K562 (cell line): ENCODE results near the gene SCAMP3. TPM values are rescaled to one million over a fixed set of nuclear protein-coding genes. Genes with fewer than 3 reads are reported as not detected.

Experiments
- ATAC-seq: fragments of 200-7000 bp; cut with Tn5 transposase; 3 replicates; pipeline ENCODE4 v1.9.1; 2020; ENCODE audit warnings: moderate library complexity
- BruUV-seq: library from RNA; stranded (reverse); fragments of 400-500 nt; replicated peaks from 2 replicates; lab custom pipeline; 2021; lab: Mats Ljungman, UMichigan
- CTCF ChIA-PET: fragments of 300-600 bp; formaldehyde crosslinking; extraction: SDS; loops from one replicate; lab custom pipeline; 2021; ENCODE audit warnings: low intra/inter-chr PET ratio; lab: Yijun Ruan, JAX
- POLR2A ChIA-PET: fragments of 300-600, 350-650 bp; sonication (Branson Sonifier 250); formaldehyde crosslinking; extraction: SDS; loops from one replicate; lab custom pipeline; 2021; ENCODE audit warnings: antibody characterized with exemption, inconsistent platforms; lab: Yijun Ruan, JAX
- DNase-seq, 4 experiments: peaks; one replicate each; pipeline versions ENCODE4 v3.0.0 to v3.0.0-alpha.2; 2011 to 2018; ENCODE audit warnings: low spot score in 3 of 4, mixed read lengths in 3 of 4; ENCODE audit errors: extremely low read depth in 1 of 4
- FAIRE-seq: peaks from 2 replicates; lab custom pipeline; 2011; peaks lifted over from hg19 to GRCh38; lab: Jason Lieb, UNC
- H2AFZ ChIP-seq: 2 replicates; pipeline ENCODE4 v1.6.0; 2011; ENCODE audit warnings: low read depth, low read length, control low read depth, inconsistent platforms
- H3K27ac ChIP-seq: fragments of 200-600 bp; 3 replicates; pipeline ENCODE4 v1.8.0; 2011; ENCODE audit warnings: low read depth, mild to moderate bottlenecking, control low read depth, inconsistent platforms, low read length, moderate library complexity, mixed read lengths; ENCODE audit errors: extremely low read depth
- H3K27me3 ChIP-seq, 2 experiments: fragments of 300-600 bp in 1 of 2; 2 replicates in 1 of 2; 3 replicates in 1 of 2; pipeline versions ENCODE4 v1.6.0 to v1.8.0; 2011; ENCODE audit warnings: inconsistent platforms in 2 of 2, low read length in 2 of 2, mild to moderate bottlenecking in 1 of 2, mixed read lengths in 1 of 2, moderate library complexity in 1 of 2; ENCODE audit not compliant: control insufficient read depth in 2 of 2, insufficient read depth in 2 of 2
- H3K36me3 ChIP-seq: fragments of 300-600 bp; 3 replicates; pipeline ENCODE4 v1.8.0; 2011; ENCODE audit warnings: mild to moderate bottlenecking, low read length, inconsistent platforms; ENCODE audit not compliant: control insufficient read depth, insufficient read depth
- H3K4me1 ChIP-seq, 2 experiments: fragments of 200-600 bp in 1 of 2; replicated peaks in 1 of 2; 2 replicates in 1 of 2; 3 replicates in 1 of 2; pipeline versions ENCODE4 v1.5.1 to v1.8.0; 2011; ENCODE audit warnings: inconsistent platforms in 2 of 2, low read length in 2 of 2, mild to moderate bottlenecking in 1 of 2, mixed read lengths in 1 of 2, moderate library complexity in 1 of 2; ENCODE audit not compliant: control insufficient read depth in 2 of 2, insufficient read depth in 2 of 2
- H3K4me2 ChIP-seq: 2 replicates; pipeline ENCODE4 v1.6.1; 2011; ENCODE audit warnings: low read length, control low read depth, inconsistent platforms, mixed read lengths; ENCODE audit not compliant: insufficient read depth
- H3K4me3 ChIP-seq: fragments of 200-600 bp; sonication (generic), shearing (Covaris generic); 2 replicates; pipeline ENCODE4 v1.5.1; 2016; ENCODE audit warnings: control low read depth, inconsistent platforms
- H3K79me2 ChIP-seq: fragments of 200-600 bp; 3 replicates; pipeline ENCODE4 v1.8.0; 2011; ENCODE audit warnings: low read length, inconsistent platforms; ENCODE audit not compliant: control insufficient read depth, insufficient read depth
- H3K9ac ChIP-seq, 2 experiments: 2 replicates each; pipeline versions ENCODE4 v1.6.0 to v1.6.1; 2011; ENCODE audit warnings: low read depth in 2 of 2, low read length in 2 of 2, control low read depth in 1 of 2, inconsistent platforms in 1 of 2, mild to moderate bottlenecking in 1 of 2, mixed read lengths in 1 of 2; ENCODE audit not compliant: insufficient read depth in 1 of 2
- H3K9me1 ChIP-seq: one replicate; pipeline ENCODE4 v1.6.0; 2011; ENCODE audit warnings: inconsistent platforms, mild to moderate bottlenecking, low read length, moderate library complexity; ENCODE audit not compliant: control insufficient read depth, insufficient read depth
- H3K9me3 ChIP-seq: replicated peaks from 2 replicates; pipeline ENCODE4 v1.5.1; 2011; ENCODE audit warnings: low read depth, low read length, inconsistent platforms; ENCODE audit not compliant: control insufficient read depth, insufficient read depth
- H4K20me1 ChIP-seq: replicated peaks from 2 replicates; pipeline ENCODE4 v1.6.1; 2011; ENCODE audit warnings: low read length, inconsistent platforms, mixed read lengths; ENCODE audit not compliant: control insufficient read depth, insufficient read depth
- ATF1 ChIP-seq, 2 experiments: fragments of 450-650 bp in 1 of 2; IDR thresholded peaks; 2 replicates each; pipeline ENCODE4 v1.6.1; 2016; ENCODE audit warnings: missing compliant biosample characterization in 1 of 2, missing genetic modification characterization in 1 of 2
- BRF1 ChIP-seq: IDR thresholded peaks from 3 replicates; pipeline ENCODE4 v1.6.1; 2011; ENCODE audit warnings: borderline replicate concordance, mild to moderate bottlenecking; ENCODE audit not compliant: insufficient read length; ENCODE audit errors: extremely low read depth
- CCAR2 ChIP-seq: fragments of 200-400 bp; formaldehyde crosslinking; IDR thresholded peaks from 2 replicates; pipeline ENCODE4 v1.6.1; 2017; ENCODE audit warnings: mild to moderate bottlenecking, low read depth, low read length
- ELF4 ChIP-seq: fragments of 450-650 bp; formaldehyde crosslinking; IDR thresholded peaks from 2 replicates; pipeline ENCODE4 v1.4.0; 2022; ENCODE audit warnings: missing genetic modification characterization
- ESRRA ChIP-seq: fragments of 450-650 bp; IDR thresholded peaks from 2 replicates; pipeline ENCODE4 v1.6.1; 2014; ENCODE audit warnings: low read depth, mild to moderate bottlenecking, moderate library complexity, borderline replicate concordance
- NKRF ChIP-seq: fragments of 450-650 bp; IDR thresholded peaks from 2 replicates; pipeline ENCODE4 v1.6.1; 2016; ENCODE audit warnings: borderline replicate concordance
- PHB2 ChIP-seq: fragments of 450-650 bp; IDR thresholded peaks from 2 replicates; pipeline ENCODE4 v1.6.1; 2017; ENCODE audit warnings: low read depth
- PTRF ChIP-seq: fragments of 450-650 bp; IDR thresholded peaks from 2 replicates; pipeline ENCODE4 v1.6.1; 2016; ENCODE audit warnings: mild to moderate bottlenecking, missing genetic modification characterization, missing compliant biosample characterization
- RAD21 ChIP-seq, 2 experiments: fragments of 250-450 bp in 1 of 2; fragments of 450-650 bp in 1 of 2; sonication (Bioruptor Pico) in 1 of 2; formaldehyde crosslinking in 1 of 2; IDR thresholded peaks in 1 of 2; conservative IDR thresholded peaks in 1 of 2; 2 replicates each; pipeline versions ENCODE4 v1.4.0 to v1.8.0; 2020 to 2022; ENCODE audit warnings: mild to moderate bottlenecking in 2 of 2, moderate library complexity in 1 of 2
- SAFB ChIP-seq: fragments of 200-400 bp; formaldehyde crosslinking; IDR thresholded peaks from 2 replicates; pipeline ENCODE4 v1.6.1; 2017; ENCODE audit warnings: low read depth, low read length, borderline replicate concordance
- SUPT5H ChIP-seq: fragments of 450-650 bp; IDR thresholded peaks from 2 replicates; pipeline ENCODE4 v1.6.1; 2016
- ZFP1 ChIP-seq: fragments of 450-650 bp; formaldehyde crosslinking; IDR thresholded peaks from 2 replicates; pipeline ENCODE4 v1.4.0; 2020; ENCODE audit warnings: mild to moderate bottlenecking, mixed read lengths
- ZNF197 ChIP-seq: fragments of 200-800 bp; sonication (Bioruptor generic); IDR thresholded peaks from 2 replicates; pipeline ENCODE4 v1.6.1; 2016; ENCODE audit warnings: low read depth, missing genetic modification characterization, missing compliant biosample characterization
- ZNF212 ChIP-seq: fragments of 450-650 bp; formaldehyde crosslinking; IDR thresholded peaks from 2 replicates; pipeline ENCODE4 v1.4.0; 2020; ENCODE audit warnings: mild to moderate bottlenecking
- ZNF239 ChIP-seq: fragments of 250-450 bp; sonication (Bioruptor Pico); IDR thresholded peaks from 2 replicates; pipeline ENCODE4 v1.4.0; 2020; ENCODE audit warnings: mild to moderate bottlenecking
- ZNF41 ChIP-seq: fragments of 250-450 bp; sonication (Bioruptor Pico); conservative IDR thresholded peaks from 2 replicates; pipeline ENCODE4 v1.4.0; 2020; ENCODE audit warnings: mild to moderate bottlenecking
- WGBS: fragments of 100-300 bp; shearing (Covaris generic); methylation state at CpG from one replicate; pipeline ENCODE4 v1.1.6; 2016; ENCODE audit warnings: low coverage, mixed read lengths; ENCODE audit not compliant: insufficient coverage; ENCODE audit errors: missing lambda C conversion rate; 5-methylcytosine and 5-hydroxymethylcytosine counted together
- in situ Hi-C: fragments of 300-500 bp; cut with MboI; formaldehyde crosslinking; loops from 4 replicates; pipeline ENCODE4 v1.15.0; 2018; ENCODE audit warnings: inconsistent platforms, mixed read lengths
- intact Hi-C: fragments of 100-400 bp; cut with micrococcal nuclease; formaldehyde crosslinking; loops from 2 replicates; pipeline ENCODE4 v1.14.2; 2022
- polyA plus RNA-seq, 8 experiments: library from polyadenylated mRNA; depleted of rRNA in 4 of 8; stranded (reverse) in 5 of 8; unstranded in 3 of 8; fragments of >200 nt; fragmentation: Nextera tagmentation in 2 of 8; fragmentation: Illumina TruSeq in 1 of 8; extraction: Ambion mirVana in 2 of 8; extraction: Trizol in 1 of 8; gene quantifications; 2 replicates each; pipeline versions ENCODE4 v1.2.1 to v1.2.3, GENCODE V29; 2011 to 2014; ENCODE audit warnings: inconsistent platforms in 1 of 8, missing spikeins in 1 of 8
- total RNA-seq, 7 experiments: library from RNA; depleted of rRNA in 6 of 7; stranded (reverse); fragments of >200 nt in 6 of 7; fragmentation: Illumina TruSeq in 2 of 7; extraction: Trizol in 2 of 7; gene quantifications; 2 replicates each; pipeline versions ENCODE4 v1.2.1 to v1.2.3, GENCODE V29; 2011 to 2021; ENCODE audit warnings: low replicate concordance in 1 of 7

The SCAMP3 gene
- total and polyA plus RNA-seq, 9 of the 15 experiments (the other 6 are each of a cell fraction or from before 2014, with no cell fraction given), result 14.2 to 131 (median 86.1) TPM

GRCh38 chr1:155277902-155278688 is 15.9 kb upstream of the SCAMP3 start:
- peak; percentile 75 to 87 (median 84) for DNase-seq
- 2% methylated on average over 22 of the region's 29 CpGs for WGBS
- POLR2A ChIA-PET, result interaction anchor here (0.6 to 1.0 kb wide), 6 partner anchors 10 to 95 kb away, joined by 3 to 5 read pairs (median 3); partner anchors contain the start of gene SCAMP3
- CTCF ChIA-PET, result interaction anchor here (0.7 to 2.0 kb wide), 3 partner anchors 29 to 45 kb away, joined by 3 to 12 read pairs (median 5); no protein-coding TSS in a partner anchor
- peak; percentile 60 for FAIRE-seq
- ATAC-seq, result peak; percentile 30
- no TSS peak for BruUV-seq
- Histone ChIP-seq H3K4me3 (peak overlapping the region; percentile 57), H3K27ac (no peak overlapping the region), H3K9me1 (no peaks in the 10 kb centered on the region), H3K4me2 (peak overlapping the region; percentile 80), H3K27me3 (no peaks in the 10 kb centered on the region), H3K9ac (peak overlapping the region; percentile 39 to 93; a peak in 3 of 4 replicates), H3K79me2 (peaks cover 9% of the 10 kb centered on the region), H2AFZ (peak overlapping the region; percentile 92), H3K36me3 (peaks cover 4% of the 10 kb centered on the region; the same call in 1 of the 3 replicates), H3K4me1 (peaks cover 18 to 46% of the 10 kb centered on the region in 2 experiments; a peak in 4 of 5 replicates), H3K9me3 (no peaks in the 10 kb centered on the region), H4K20me1 (no peaks in the 10 kb centered on the region)
- in situ Hi-C loops, result no loop called here
- intact Hi-C loops, result loop anchor here (1.0 to 2.0 kb wide), 3 partner anchors 23 to 45 kb away; partner anchors contain the start of genes FDPS and PKLR
- TF ChIP-seq ZNF212 (CRISPR knock-in tag) (no peak), ZNF197 (CRISPR knock-in tag) (no peak), SUPT5H (no peak), ZFP1 (CRISPR knock-in tag) (no peak), ESRRA (peak; percentile 58; the same call in 1 of the 2 replicates), CCAR2 (no peak), BRF1 (no peak), ELF4 (no peak), ZNF41 (no peak), ATF1 (CRISPR knock-in tag; IDR thresholded peaks at IDR 0.05) (no peak), ATF1 (tag; IDR thresholded peaks at IDR 0.05) (no peak), PTRF (tag) (no peak), ZNF239 (CRISPR knock-in tag) (no peak), PHB2 (no peak), RAD21 (CRISPR knock-in tag; conservative IDR thresholded peaks at IDR 0.05 in 1 of 2, IDR thresholded peaks at IDR 0.05 in 1 of 2) (no peak; a peak in 1 of 4 replicates), NKRF (peak; percentile 65; the same call in 1 of the 2 replicates), SAFB (no peak)
